Naive thymus-derived CD4-positive, alpha-beta T cell (primary cell): Measurements from ENCODE around the gene TRABD2A. TPM values are rescaled to one million over a fixed set of nuclear protein-coding genes. Genes with fewer than 3 reads are reported as not detected.

Experiments used
- ATAC-seq: fragments of 150-1000 bp; cut with Tn5 transposase; 2 replicates; pipeline ENCODE4 v1.10.0; 2021; ENCODE audit warnings: mild to moderate bottlenecking, moderate library complexity
- CTCF ChIA-PET: fragments of 350-600 bp; sonication (Branson Sonifier 250); formaldehyde crosslinking; loops from one replicate; lab custom pipeline; 2021; ENCODE audit warnings: antibody characterized with exemption; lab: Charles Lee
- POLR2A ChIA-PET: fragments of 350-600 bp; sonication (Branson Sonifier 250); formaldehyde crosslinking; loops from one replicate; lab custom pipeline; 2021; ENCODE audit warnings: antibody characterized with exemption, inconsistent platforms; lab: Charles Lee
- DNase-seq, 9 donors: peaks; one replicate each; pipeline versions ENCODE4 v3.0.0 to v3.0.0-alpha.2; 2020 to 2022; ENCODE audit warnings: mixed read lengths in 1 of 9
- H3K27ac ChIP-seq: one replicate; pipeline ENCODE4 v1.7.0; 2013; ENCODE audit warnings: mild to moderate bottlenecking, low read depth, low read length, moderate library complexity
- H3K27me3 ChIP-seq, 2 donors: one replicate each; pipeline ENCODE4 v1.7.0; 2013; ENCODE audit warnings: low read length in 2 of 2, mild to moderate bottlenecking in 2 of 2, moderate library complexity in 2 of 2; ENCODE audit not compliant: control insufficient read depth in 2 of 2, insufficient read depth in 2 of 2
- H3K36me3 ChIP-seq, 3 experiments: 1 replicate in 2 of 3; 2 replicates in 1 of 3; pipeline ENCODE4 v1.7.0; 2013; ENCODE audit warnings: low read length in 3 of 3, mild to moderate bottlenecking in 3 of 3, moderate library complexity in 1 of 3; ENCODE audit not compliant: insufficient read depth in 3 of 3, control insufficient read depth in 2 of 3
- H3K4me1 ChIP-seq, 2 donors: one replicate each; pipeline ENCODE4 v1.7.0; 2013; ENCODE audit warnings: low read length in 2 of 2, mild to moderate bottlenecking in 2 of 2, moderate library complexity in 1 of 2; ENCODE audit not compliant: control insufficient read depth in 2 of 2, insufficient read depth in 2 of 2
- H3K4me3 ChIP-seq: 2 replicates; pipeline ENCODE4 v1.7.0; 2013; ENCODE audit warnings: mild to moderate bottlenecking, low read length
- H3K9me3 ChIP-seq, 3 experiments: 1 replicate in 2 of 3; 2 replicates in 1 of 3; pipeline ENCODE4 v1.7.0; 2013; ENCODE audit warnings: low read length in 3 of 3; ENCODE audit not compliant: control insufficient read depth in 2 of 3
- H3K27ac Mint-ChIP-seq, 9 donors: one replicate each; pipeline ENCODE4 v1.8.0; 2020 to 2022; ENCODE audit warnings: mixed read lengths in 9 of 9, mild to moderate bottlenecking in 8 of 9, moderate library complexity in 5 of 9, inconsistent platforms in 2 of 9
- H3K27me3 Mint-ChIP-seq, 5 donors: one replicate each; pipeline ENCODE4 v1.8.0; 2021 to 2022; ENCODE audit warnings: mixed read lengths in 5 of 5, mild to moderate bottlenecking in 1 of 5
- H3K36me3 Mint-ChIP-seq, 5 donors: one replicate each; pipeline ENCODE4 v1.8.0; 2020 to 2022; ENCODE audit warnings: mixed read lengths in 5 of 5, mild to moderate bottlenecking in 3 of 5, inconsistent platforms in 1 of 5
- H3K4me1 Mint-ChIP-seq, 7 donors: one replicate each; pipeline ENCODE4 v1.8.0; 2020 to 2022; ENCODE audit warnings: mixed read lengths in 7 of 7, mild to moderate bottlenecking in 3 of 7, inconsistent platforms in 1 of 7
- H3K4me3 Mint-ChIP-seq, 10 donors: one replicate each; pipeline ENCODE4 v1.8.0; 2020 to 2022; ENCODE audit warnings: mild to moderate bottlenecking in 10 of 10, mixed read lengths in 10 of 10, moderate library complexity in 6 of 10, inconsistent platforms in 2 of 10
- H3K9me3 Mint-ChIP-seq, 11 donors: one replicate each; pipeline ENCODE4 v1.8.0; 2020 to 2022; ENCODE audit warnings: mixed read lengths in 11 of 11, mild to moderate bottlenecking in 4 of 11, inconsistent platforms in 1 of 11, moderate library complexity in 1 of 11
- intact Hi-C, 2 donors: fragments of 100-400 bp; cut with micrococcal nuclease; formaldehyde crosslinking; loops; one replicate each; pipeline ENCODE4 v1.15.1; 2023
- polyA plus RNA-seq, 2 donors: library from polyadenylated mRNA; unstranded; fragments of 300-500 nt; fragmentation: Illumina TruSeq; gene quantifications; one replicate each; pipeline ENCODE4 v1.2.3, GENCODE V29; 2021
- total RNA-seq, 6 experiments: library from RNA in 5 of 6; stranded (reverse) in 5 of 6; gene quantifications; 1 replicate in 5 of 6; 2 replicates in 1 of 6; pipeline ENCODE4 v1.2.3 and lab custom pipeline; 2021 to 2026

TRABD2A gene
- total and polyA plus RNA-seq, 7 experiments from 2014 or later = 75.0 to 288 (median 182) TPM

- H3K4me1 ChIP-seq = peaks cover 52 to 73% of the 10 kb centered on the region in 2 donors
- peaks cover 50 to 94% (median 91%) of the 10 kb centered on the region in 7 donors for H3K4me1 Mint-ChIP-seq
- H3K9me3 Mint-ChIP-seq = peaks cover 0 to 32% (median 7%) of the 10 kb centered on the region in 11 donors
- H3K36me3 Mint-ChIP-seq = peaks cover 0 to 52% (median 18%) of the 10 kb centered on the region in 5 donors
- peak overlapping the region; percentile 54 to 85 (median 72) for H3K4me3 Mint-ChIP-seq
- H3K27ac ChIP-seq = peak overlapping the region; percentile 64
- H3K4me3 ChIP-seq = peak overlapping the region; percentile 18
- DNase-seq (peak in 7 of 9 donors; percentile 56 to 82 (median 76)), ATAC-seq (peak; percentile 85)
- intact Hi-C loops = loop anchor here (1.0 to 5.0 kb wide), 13 partner anchors 16 to 266 kb away; partner anchors contain the start of gene DNAH6 (in 1 of the 2)
- ChIA-PET POLR2A (interaction anchor here (0.5 to 4.2 kb wide), 21 partner anchors 11 to 143 kb away, joined by 3 to 39 read pairs (median 5); partner anchors contain the start of gene TRABD2A), CTCF (interaction anchor here (0.9 to 2.6 kb wide), 5 partner anchors 34 to 278 kb away, joined by 3 to 11 read pairs (median 3); no protein-coding TSS in a partner anchor)
- H3K27me3 Mint-ChIP-seq = no peaks in the 10 kb centered on the region
- peak overlapping the region; percentile 84 to 96 (median 91) for H3K27ac Mint-ChIP-seq
- no peaks in the 10 kb centered on the region for H3K27me3 ChIP-seq
- no peaks in the 10 kb centered on the region for H3K36me3 ChIP-seq
- H3K9me3 ChIP-seq = no peaks in the 10 kb centered on the region
Observed at GRCh38 chr2:84782717-84783442, 98.0 kb downstream of the TRABD2A start.

GRCh38 chr2:84781942-84782716 is 98.8 kb downstream of the TRABD2A start:
- Mint-ChIP-seq H3K36me3 (peaks cover 0 to 55% (median 15%) of the 10 kb centered on the region in 5 donors), H3K9me3 (peaks cover 0 to 32% (median 8%) of the 10 kb centered on the region in 11 donors), H3K27ac (peak overlapping the region; percentile 84 to 96 (median 91)), H3K4me3 (peak overlapping the region in 9 of 10 donors; percentile 54 to 85 (median 73)), H3K4me1 (peaks cover 50 to 92% (median 87%) of the 10 kb centered on the region in 7 donors), H3K27me3 (no peaks in the 10 kb centered on the region)
- ATAC-seq = peak; percentile 87
- Histone ChIP-seq H3K4me3 (peak overlapping the region; percentile 18), H3K27ac (peak overlapping the region; percentile 64), H3K9me3 (no peaks in the 10 kb centered on the region), H3K4me1 (peaks cover 52 to 75% of the 10 kb centered on the region in 2 donors), H3K36me3 (no peaks in the 10 kb centered on the region), H3K27me3 (no peaks in the 10 kb centered on the region)
- intact Hi-C loops = loop anchor here (1.0 to 5.0 kb wide), 13 partner anchors 15 to 265 kb away; partner anchors contain the start of gene DNAH6 (in 1 of the 2)
- CTCF ChIA-PET = interaction anchor here (0.9 to 2.6 kb wide), 4 partner anchors 35 to 143 kb away, joined by 3 to 11 read pairs (median 4); no protein-coding TSS in a partner anchor
- POLR2A ChIA-PET = interaction anchor here (0.7 to 4.2 kb wide), 20 partner anchors 11 to 144 kb away, joined by 3 to 39 read pairs (median 5); partner anchors contain the start of gene TRABD2A
- peak in 8 of 9 donors; percentile 29 to 72 (median 57) for DNase-seq

DNA sequence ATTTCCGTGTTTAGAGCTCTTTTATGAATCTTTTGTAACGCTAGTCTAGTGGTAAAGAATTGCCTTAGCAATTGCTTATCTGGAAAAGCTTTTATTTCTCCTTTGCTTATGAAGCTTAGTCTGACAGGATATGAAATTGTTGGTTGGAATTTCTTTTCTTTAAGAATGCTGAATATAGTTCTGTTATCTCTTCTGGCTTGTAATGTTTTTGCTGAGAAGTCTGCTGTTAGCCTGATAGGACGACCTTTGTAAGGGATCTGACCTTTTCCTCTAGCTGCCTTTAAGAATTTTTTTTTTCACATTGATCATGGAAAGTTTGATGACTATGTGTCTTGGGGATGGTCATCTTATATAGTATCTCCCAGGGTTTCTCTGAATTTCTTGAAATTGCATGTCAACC is 101.1 kb downstream of the TRABD2A start:
- Mint-ChIP-seq H3K4me3 (peak overlapping the region in 8 of 10 donors; percentile 13 to 82 (median 34)), H3K9me3 (peaks cover 2 to 46% (median 22%) of the 10 kb centered on the region in 11 donors), H3K27ac (peak overlapping the region; percentile 16 to 91 (median 87)), H3K27me3 (no peaks in the 10 kb centered on the region), H3K36me3 (peaks cover 3 to 60% (median 29%) of the 10 kb centered on the region in 5 donors), H3K4me1 (peaks cover 50 to 75% (median 71%) of the 10 kb centered on the region in 7 donors)
- Histone ChIP-seq H3K27ac (peak overlapping the region; percentile 2), H3K4me1 (peaks cover 52 to 70% of the 10 kb centered on the region in 2 donors), H3K36me3 (no peaks in the 10 kb centered on the region), H3K27me3 (no peaks in the 10 kb centered on the region), H3K4me3 (no peak overlapping the region), H3K9me3 (peaks cover 0 to 4% (median 0%) of the 10 kb centered on the region in 3 experiments)
- POLR2A ChIA-PET = interaction anchor here (0.6 to 2.0 kb wide), 11 partner anchors 9 to 146 kb away, joined by 3 to 6 read pairs (median 3); no protein-coding TSS in a partner anchor
- DNase-seq (no peak), ATAC-seq (no peak)
- CTCF ChIA-PET = interaction anchor here (0.6 to 0.9 kb wide), 2 partner anchors 146 to 254 kb away, joined by 3 read pairs; no protein-coding TSS in a partner anchor
- intact Hi-C loops = loop anchor here (5.0 kb wide), 3 partner anchors 38 to 127 kb away; no protein-coding TSS in a partner anchor

DNA sequence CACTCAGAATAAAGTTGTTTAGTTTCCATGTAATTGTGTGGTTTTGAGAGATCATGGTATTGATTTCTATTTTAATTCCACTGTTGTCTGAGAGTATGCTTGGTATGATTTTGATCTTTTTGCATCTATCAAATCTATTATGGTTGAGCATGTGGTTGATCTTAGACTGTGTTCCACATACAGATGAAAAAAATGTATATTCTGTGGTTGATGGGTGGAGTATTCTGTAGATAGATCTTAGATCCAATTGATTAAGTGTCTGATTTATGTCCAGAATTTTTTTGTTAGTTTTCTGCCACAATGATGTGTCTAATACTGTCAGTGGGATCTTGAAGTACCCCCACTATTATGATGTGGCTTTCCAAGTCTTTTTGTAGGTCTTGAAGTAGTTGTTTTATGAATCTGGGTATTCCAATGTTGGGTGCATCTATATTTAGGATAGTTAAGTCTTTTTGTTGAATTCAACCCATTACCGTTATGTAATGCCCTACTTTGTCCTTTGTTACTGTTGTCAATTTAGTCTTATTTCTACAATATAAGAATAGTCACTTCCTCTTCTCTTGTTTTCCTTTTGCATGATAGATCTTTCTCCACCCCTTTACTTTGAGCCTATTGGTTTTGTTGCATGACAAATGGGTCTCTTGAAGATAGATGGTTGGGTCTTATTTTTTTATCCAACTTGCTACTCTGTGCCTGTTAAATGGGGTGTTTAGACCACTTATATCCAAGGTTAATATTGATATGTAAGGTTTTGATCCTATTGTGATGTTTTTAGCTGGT is 101.8 kb downstream of the TRABD2A start:
- no peaks in the 10 kb centered on the region for H3K27me3 Mint-ChIP-seq
- Histone ChIP-seq H3K27me3 (no peaks in the 10 kb centered on the region), H3K4me1 (peaks cover 49 to 63% of the 10 kb centered on the region in 2 donors), H3K9me3 (peaks cover 0 to 4% (median 0%) of the 10 kb centered on the region in 3 experiments), H3K27ac (peak overlapping the region; percentile 2), H3K4me3 (no peak overlapping the region), H3K36me3 (no peaks in the 10 kb centered on the region)
- intact Hi-C loops = no loop called here
- POLR2A ChIA-PET = interaction anchor here (0.6 to 2.0 kb wide), 10 partner anchors 22 to 147 kb away, joined by 3 to 6 read pairs (median 3); no protein-coding TSS in a partner anchor
- CTCF ChIA-PET = interaction anchor here (0.6 kb wide), 1 partner anchor 253 kb away, joined by 3 read pairs; no protein-coding TSS in a partner anchor
- ATAC-seq = peak; percentile 43
- peak overlapping the region; percentile 30 to 91 (median 87) for H3K27ac Mint-ChIP-seq
- peak overlapping the region; percentile 12 to 82 (median 38) for H3K4me3 Mint-ChIP-seq
- peaks cover 44 to 68% (median 64%) of the 10 kb centered on the region in 7 donors for H3K4me1 Mint-ChIP-seq
- peak in 6 of 9 donors; percentile 9 to 40 (median 30) for DNase-seq
- peaks cover 4 to 53% (median 28%) of the 10 kb centered on the region in 11 donors for H3K9me3 Mint-ChIP-seq
- peaks cover 5 to 63% (median 32%) of the 10 kb centered on the region in 5 donors for H3K36me3 Mint-ChIP-seq

DNA sequence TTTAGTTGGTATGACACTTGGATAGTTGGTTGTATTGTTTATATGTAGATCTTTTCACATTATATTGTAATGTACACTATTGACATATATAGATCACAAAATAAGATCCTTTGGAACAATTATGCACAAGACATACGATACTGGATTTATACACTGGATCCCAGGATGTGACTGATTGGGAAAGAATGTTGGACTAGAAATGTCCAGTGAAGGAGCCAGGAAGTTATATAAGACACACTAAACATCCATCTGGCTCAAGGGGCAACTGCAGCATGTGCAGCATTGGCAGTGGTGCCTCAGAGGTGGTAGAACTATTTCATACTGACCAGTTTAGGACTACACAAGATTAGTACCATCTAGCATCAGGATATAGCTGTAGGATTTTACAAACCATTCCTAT is 104.9 kb downstream of the TRABD2A start:
- intact Hi-C loops = no loop called here
- Histone ChIP-seq H3K4me1 (peaks cover 20 to 34% of the 10 kb centered on the region in 2 donors), H3K9me3 (peaks cover 0 to 7% (median 4%) of the 10 kb centered on the region in 3 experiments), H3K27ac (no peak overlapping the region), H3K4me3 (no peak overlapping the region), H3K27me3 (no peaks in the 10 kb centered on the region), H3K36me3 (no peaks in the 10 kb centered on the region)
- no peak overlapping the region for H3K4me3 Mint-ChIP-seq
- H3K9me3 Mint-ChIP-seq = peaks cover 11 to 72% (median 47%) of the 10 kb centered on the region in 11 donors
- ATAC-seq (no peak), DNase-seq (no peak)
- peaks cover 0 to 3% (median 0%) of the 10 kb centered on the region in 5 donors for H3K27me3 Mint-ChIP-seq
- H3K4me1 Mint-ChIP-seq = peaks cover 26 to 37% (median 33%) of the 10 kb centered on the region in 7 donors
- ChIA-PET POLR2A (no interaction called here), CTCF (no interaction called here)
- peaks cover 11 to 64% (median 51%) of the 10 kb centered on the region in 5 donors for H3K36me3 Mint-ChIP-seq
- H3K27ac Mint-ChIP-seq = peak overlapping the region in 2 of 9 donors; percentile 66 to 67
